HK-2 (cell line): ENCODE measurements around the gene FCSK.
A peak's percentile ranks its signal among the peaks of the same experiment; 100 is the strongest.

Source experiments
- DNase-seq: peaks from one replicate; pipeline ENCODE4 v3.0.0-alpha.2; 2018; ENCODE audit not compliant: unreplicated experiment

FCSK gene

GRCh38 chr16:70523076-70523742 is 68.8 kb downstream of the FCSK start, which contains the start of gene COG4:
Gene COG4 (minus strand): TSS chr16:70523554. CDS start chr16:70523543, 11 bp downstream.
- DNase-seq = peak; percentile 86

- DNase-seq = peak; percentile 73
These were observed 69.5 kb downstream of the FCSK start, which contains the start of gene SF3B3 for GRCh38 chr16:70523743-70524398. Gene SF3B3 (plus strand): TSS chr16:70523816. CDS start chr16:70526657, 2,841 bp downstream.

- DNase-seq = peak; percentile 41
These were observed 70.0 kb downstream of the FCSK start for GRCh38 chr16:70524399-70524825.

- DNase-seq = no peak
These were observed 72.0 kb downstream of the FCSK start for GRCh38 chr16:70526403-70526802.

GRCh38 chr16:70527315-70527996 is 73.1 kb downstream of the FCSK start:
- DNase-seq = no peak

- no peak for DNase-seq
These were observed 74.8 kb downstream of the FCSK start for GRCh38 chr16:70529051-70529777.
